Middle frontal gyrus (tissue), 1 donor: ENCODE measurements around the gene CCDC78.

Experiments
- DNase-seq: peaks from one replicate; pipeline ENCODE4 v3.0.0-alpha.2; 2015; ENCODE audit warnings: low spot score; ENCODE audit errors: extremely low spot score

The CCDC78 gene

DNA sequence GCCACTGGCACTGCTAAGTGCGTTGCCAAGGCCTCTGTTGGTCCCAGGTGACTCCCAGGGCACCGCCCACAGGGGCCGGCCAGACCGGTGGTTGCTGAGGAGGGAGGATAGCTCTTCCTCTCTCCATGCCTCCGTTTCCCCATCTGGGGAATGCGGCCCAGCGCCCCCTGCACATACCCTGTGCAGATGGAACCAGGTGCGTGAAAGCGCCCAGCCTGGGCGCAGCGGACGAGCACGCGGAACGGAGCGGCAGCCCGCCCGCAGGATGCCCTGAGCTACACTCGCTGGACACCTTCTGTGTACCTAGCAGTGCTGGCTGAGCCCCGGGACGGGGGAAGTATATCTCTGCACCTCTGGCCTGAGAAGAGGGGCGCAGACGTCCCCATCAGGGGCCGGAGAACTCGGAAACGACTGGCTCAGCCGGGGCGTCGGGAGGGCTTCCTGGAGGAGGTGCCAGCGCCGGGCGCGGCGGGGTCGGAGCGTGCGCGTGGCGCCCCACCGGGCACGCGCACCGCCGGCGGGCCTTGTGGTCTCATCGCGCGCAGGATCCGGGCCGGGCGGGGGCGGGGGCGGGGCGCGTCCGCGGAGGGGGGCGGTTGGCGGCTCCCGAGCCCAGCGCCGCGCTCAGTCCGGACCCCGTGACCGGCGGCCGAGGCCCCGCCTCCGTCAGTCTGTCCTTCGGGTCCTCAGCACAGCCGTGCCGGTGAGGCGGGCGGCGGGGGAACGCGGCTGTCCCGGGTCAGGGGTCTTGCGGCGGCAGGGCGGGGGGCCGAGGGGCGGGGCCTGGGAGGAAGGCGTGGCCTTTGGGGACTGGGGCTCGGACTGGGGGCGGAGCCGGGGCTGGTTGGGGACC is at the start of gene CCDC78, which contains the start of gene HAGHL:
TSS of gene CCDC78 (minus strand) at position 6 of the 853 bp plus-strand sequence. CDS start 76 bp downstream, outside the sequence.
TSS of gene HAGHL (plus strand) at position 669 of the 853 bp plus-strand sequence. CDS start 404 bp downstream, outside the sequence.
- DNase-seq: no peak

DNA sequence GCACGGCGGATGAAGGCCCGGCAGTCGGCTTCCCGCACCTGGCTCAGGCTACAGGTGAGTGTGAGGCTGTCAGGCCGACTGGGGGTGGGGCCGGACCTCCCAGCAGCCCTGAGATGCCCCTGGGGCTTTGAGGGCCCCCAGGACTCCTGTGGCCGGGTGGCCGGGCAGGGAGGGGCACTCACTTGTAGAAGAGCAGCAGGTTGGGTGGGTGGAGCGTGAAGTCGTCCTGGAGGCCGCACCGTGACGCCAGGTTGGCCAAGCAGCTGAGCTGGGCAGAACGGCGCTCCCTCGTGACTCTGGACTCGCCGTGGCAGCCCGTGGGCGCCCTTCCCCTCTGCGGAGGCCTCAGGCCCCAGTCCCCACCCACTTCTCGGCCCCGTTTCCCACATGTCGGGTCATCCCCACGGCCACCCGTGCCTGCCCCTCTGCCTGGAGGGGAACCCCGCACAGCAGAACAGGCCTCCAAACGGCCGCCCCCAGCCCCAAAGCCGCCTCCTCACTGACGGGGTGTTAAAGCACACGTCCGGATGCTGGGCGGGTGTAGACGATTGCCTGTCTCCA is 49.1 kb upstream of the CCDC78 start:
- DNase-seq: no peak

DNA sequence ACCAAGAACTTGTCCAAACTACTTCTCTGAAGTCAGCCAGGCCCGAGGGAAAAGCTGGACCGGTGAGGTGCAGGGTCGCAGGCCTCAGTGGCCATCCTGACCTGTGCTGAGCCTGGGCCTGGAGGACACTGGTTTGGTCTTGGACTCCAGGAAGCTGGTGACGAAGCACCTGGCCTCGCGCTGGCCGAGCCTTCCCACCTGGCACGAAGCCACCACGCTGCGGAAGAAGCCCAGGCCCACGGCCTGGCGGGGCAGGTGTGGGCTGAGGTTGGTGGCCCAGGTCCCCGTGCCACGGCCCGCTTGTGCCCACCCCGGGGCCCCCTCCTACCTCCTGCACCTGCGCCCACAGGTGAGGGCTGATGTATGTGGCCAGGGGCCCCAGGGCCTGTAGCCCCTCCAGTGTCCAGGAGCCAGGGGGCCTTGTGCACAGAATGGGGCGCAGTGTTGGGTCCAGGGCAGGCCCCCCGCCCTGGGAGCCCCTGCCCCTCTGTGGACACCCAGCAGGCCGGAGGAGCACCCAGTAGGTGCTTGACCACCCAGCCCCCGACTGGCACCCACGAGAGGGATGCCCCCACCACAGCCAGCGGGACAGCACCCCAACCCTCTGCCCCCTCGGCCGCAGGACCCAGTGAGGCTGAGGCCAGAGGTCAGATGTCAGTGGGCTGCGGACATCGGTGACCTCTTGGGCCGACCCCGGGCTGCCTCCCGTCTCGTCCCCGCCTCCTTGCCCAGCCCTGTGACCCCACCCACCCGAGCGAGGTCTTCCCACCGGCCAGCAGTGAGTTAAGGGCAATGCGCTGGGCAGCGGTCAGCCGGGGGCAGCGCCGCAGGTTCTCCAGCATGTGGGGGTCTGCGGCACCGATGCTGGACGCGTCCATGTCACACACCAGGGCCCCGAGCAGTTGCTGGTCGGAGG is 48.1 kb upstream of the CCDC78 start:
- DNase-seq: no peak

DNA sequence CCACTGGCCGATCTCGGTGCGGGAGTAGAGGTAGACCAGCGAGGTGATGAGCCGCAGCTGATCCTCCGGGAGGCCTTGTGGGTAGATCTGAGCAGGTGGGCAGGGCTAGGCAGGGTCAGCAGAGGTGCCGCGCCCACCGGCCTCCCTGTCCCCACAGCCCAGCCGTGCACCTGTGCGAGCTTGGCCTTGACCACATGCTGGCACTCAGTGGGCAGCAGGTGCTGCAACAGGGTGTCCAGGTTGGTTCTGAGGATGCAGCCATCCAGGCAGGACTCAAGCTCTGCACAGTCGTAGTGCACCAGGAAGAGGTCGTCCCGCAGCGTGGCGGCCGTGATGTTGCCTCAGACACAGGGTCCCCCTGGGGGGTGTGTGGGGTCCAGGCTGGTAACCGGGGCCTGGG is 46.7 kb upstream of the CCDC78 start:
- DNase-seq: no peak

DNA sequence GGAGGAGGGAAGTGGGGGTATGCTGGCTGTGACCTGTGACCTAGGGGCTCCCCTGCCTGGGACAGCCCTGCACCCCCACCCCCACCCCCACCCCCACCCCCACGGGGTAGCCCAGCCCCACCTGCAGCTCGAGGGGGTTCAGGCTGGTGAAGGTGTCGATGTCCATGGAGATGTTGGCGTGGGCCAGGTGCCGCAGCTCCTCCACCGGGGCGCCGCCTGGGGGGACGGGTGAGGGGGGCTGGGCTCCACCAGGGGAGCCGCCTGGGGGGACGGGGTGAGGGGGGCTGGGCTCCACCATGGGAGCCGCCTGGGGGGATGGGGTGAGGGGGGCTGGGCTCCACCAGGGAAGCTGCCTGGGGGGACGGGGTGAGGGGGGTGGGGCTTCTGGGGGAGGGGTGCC is 44.2 kb upstream of the CCDC78 start:
- DNase-seq: no peak

DNA sequence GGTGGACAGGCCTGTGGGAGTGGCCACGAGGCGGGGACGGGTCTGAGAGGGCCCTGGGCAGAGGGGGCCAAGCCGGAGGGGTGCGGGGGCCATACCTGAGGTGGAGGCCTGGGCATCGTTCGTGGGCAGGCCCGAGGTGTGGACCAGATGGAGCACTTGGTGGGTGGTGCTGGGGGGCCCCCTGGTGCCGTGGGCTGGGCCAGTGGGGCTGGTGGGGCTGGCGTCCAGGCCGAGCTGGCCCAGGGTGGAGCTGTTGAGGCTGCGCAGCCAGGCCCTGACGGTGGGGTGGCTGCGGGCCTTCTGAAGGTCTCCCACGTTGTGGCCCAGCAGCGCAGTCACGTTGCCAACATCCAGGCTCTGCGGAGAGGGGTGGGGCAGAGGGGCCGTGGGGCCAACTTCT is 43.7 kb upstream of the CCDC78 start:
- DNase-seq: no peak

DNA sequence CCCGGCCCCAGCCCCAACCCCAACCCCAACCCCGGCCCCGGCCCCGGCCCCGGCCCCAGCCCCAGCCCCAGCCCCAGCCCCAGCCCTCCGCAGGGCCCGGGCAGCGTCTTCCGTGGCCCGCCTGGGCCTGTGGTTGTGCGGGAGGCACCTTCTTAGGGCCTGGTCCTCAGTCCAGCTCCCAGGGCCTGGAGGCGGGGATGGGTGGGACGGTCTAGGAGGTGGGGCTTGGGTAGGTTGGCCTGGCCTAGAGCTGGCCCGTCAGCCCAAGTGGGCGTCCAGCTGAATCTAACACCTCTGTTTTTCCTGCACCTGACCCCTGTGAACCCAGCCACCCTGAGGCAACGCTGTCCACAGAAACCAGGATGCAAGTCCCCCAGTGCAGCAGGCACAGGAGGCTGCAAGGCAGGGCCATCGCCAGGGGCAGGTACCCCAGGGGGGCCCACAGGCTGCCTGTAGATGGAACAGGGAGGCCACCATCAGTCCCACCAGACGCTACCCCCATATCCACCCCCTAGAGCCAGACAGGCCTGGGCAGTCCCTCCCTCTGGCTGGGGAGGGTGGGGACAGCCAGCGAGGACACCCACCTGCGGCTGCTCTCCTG is 43.0 kb upstream of the CCDC78 start:
- no peak for DNase-seq

DNA sequence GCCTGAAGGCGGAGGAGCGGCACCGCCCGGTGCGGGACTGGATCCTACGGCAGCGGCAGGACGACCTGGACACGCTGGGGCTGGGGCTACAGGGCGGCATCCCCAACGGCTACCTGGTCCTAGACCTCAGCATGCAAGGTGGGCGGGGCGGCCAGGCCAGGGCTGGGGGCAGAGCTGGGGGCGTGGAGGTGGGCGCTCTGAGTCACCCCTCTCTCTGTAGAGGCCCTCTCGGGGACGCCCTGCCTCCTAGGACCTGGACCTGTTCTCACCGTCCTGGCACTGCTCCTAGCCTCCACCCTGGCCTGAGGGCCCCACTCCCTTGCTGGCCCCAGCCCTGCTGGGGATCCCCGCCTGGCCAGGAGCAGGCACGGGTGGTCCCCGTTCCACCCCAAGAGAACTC is 42.2 kb upstream of the CCDC78 start:
- DNase-seq: no peak

DNA sequence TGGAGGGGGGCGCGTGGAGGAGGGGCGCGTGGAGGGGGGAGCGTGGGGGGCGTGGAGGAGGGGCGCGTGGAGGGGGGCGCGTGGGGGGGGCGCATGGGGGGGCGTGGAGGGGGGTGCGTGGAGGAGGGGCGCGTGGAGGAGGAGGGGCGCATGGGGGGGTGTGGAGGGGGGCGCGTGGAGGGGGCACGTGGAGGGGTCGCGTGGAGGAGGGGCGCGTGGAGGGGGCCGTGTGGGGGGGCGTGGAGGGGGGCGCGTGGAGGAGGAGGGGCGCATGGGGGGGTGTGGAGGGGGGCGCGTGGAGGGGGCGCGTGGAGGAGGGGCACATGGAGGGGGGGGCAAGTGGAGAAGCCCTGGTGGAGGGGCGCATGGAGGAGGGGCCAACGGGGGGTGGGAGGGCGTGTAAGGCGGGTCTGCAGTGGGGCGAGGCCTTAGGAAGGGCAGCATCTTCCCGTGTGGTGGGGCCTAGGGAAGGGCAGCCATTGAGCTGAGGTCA is 41.5 kb upstream of the CCDC78 start:
- DNase-seq: no peak

DNA sequence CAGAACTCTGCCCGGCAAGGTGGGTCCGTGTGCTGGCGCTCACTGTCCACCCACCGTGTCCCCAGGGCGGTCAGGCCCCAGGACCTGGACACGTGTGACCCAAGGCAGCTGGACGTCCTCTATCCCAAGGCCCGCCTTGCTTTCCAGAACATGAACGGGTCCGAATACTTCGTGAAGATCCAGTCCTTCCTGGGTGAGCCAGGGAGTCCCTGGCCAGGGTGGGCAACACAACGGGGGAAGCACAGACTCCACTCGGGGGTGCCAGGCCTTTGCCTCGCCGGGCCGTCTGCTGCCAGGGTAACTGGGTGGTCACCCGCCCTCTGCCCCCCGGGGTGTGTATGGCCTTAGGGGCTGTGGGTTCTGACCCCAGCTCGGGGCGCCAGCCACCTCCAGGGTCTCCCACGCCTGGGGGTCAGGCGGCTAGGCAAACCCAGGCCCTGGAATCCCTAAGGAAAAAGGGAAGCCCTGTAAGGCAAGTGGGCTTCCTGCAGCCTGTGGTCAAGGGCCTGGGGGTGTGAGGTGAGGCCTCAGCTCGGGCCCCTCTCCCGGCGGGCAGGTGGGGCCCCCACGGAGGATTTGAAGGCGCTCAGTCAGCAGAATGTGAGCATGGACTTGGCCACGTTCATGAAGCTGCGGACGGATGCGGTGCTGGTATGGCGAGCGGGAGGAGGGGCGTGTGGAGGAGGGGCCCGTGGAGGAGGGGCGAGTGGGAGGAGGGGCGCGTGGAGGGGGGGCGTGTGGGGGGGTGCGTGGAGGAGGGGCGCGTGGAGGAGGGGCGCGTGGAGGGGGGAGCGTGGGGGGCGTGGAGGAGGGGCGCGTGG is 40.8 kb upstream of the CCDC78 start:
- DNase-seq: no peak

DNA sequence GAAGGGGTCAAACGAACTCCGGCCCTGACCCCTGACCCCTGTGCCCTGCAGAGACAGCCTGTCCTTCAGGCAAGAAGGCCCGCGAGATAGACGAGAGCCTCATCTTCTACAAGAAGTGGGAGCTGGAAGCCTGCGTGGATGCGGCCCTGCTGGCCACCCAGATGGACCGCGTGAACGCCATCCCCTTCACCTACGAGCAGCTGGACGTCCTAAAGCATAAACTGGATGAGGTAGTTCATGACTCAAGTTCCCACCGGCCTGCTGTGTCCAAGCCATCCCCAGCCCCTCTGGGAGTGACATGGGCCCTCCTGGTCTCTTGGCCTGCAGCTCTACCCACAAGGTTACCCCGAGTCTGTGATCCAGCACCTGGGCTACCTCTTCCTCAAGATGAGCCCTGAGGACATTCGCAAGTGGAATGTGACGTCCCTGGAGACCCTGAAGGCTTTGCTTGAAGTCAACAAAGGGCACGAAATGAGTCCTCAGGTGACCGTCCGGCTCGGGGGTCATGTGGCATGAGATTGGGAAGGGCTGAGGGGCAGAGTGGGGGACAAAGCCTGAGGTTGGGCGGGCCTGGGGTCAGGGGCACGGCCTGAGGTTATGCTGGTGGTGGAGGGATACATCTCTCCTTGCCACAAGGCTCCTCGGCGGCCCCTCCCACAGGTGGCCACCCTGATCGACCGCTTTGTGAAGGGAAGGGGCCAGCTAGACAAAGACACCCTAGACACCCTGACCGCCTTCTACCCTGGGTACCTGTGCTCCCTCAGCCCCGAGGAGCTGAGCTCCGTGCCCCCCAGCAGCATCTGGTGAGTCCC is 40.0 kb upstream of the CCDC78 start:
- no peak for DNase-seq

DNA sequence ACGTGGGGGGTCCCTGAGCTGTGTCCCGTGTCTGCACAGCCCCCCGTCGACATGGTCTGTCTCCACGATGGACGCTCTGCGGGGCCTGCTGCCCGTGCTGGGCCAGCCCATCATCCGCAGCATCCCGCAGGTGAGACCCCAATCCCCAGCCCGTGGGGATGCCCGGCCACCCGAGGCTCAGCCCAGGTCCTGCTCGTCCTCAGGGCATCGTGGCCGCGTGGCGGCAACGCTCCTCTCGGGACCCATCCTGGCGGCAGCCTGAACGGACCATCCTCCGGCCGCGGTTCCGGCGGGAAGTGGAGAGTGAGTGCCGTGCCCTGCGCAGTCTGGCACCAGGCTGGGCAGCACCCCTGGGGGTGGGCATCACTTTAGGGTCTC is 39.2 kb upstream of the CCDC78 start:
- DNase-seq: no peak

DNA sequence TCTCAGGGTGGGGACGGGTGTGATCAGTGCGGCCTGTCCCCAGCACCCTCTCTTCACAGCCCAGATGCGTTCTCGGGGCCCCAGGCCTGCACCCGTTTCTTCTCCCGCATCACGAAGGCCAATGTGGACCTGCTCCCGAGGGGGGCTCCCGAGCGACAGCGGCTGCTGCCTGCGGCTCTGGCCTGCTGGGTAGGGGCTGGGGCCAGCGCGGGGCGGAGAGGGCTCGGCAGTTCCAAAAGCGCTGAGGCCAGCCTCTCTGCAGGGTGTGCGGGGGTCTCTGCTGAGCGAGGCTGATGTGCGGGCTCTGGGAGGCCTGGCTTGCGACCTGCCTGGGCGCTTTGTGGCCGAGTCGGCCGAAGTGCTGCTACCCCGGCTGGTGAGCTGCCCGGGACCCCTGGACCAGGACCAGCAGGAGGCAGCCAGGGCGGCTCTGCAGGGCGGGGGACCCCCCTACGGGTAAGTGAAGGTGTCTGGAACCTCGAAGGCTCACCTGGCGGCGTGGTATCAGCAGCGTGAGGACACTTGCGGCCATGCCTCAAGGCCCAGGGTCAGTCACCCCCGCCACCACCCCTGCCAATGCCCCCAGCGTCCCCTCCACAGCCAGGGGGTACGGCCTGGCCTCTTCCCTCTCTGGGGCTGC is 38.7 kb upstream of the CCDC78 start:
- DNase-seq: no peak

DNA sequence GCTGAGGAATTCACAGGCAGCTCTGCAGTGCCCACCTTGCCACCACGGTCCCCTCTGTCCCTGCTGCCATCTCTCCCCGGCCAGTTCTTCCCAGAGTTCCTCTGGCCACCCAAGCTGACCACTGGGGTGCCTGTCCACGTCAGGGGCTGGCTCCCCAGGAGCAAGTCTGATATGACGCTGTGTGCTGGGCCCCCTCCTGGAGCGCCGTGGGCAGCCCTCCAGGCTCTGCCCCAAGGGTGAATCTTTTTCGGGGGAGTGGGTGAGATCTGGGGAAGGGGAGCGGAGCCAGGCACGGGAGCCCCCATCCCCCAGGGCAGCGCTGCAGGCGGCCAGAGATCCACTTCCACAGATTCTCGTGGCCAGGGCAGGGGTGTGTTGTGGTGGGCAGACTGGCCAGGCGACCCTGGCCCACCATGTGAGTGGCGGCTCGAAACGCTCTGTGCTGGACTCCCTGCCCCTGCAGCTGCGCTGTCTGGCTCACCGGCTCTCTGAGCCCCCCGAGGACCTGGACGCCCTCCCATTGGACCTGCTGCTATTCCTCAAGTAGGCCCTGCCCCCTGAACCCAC is 38.0 kb upstream of the CCDC78 start:
- no peak for DNase-seq

DNA sequence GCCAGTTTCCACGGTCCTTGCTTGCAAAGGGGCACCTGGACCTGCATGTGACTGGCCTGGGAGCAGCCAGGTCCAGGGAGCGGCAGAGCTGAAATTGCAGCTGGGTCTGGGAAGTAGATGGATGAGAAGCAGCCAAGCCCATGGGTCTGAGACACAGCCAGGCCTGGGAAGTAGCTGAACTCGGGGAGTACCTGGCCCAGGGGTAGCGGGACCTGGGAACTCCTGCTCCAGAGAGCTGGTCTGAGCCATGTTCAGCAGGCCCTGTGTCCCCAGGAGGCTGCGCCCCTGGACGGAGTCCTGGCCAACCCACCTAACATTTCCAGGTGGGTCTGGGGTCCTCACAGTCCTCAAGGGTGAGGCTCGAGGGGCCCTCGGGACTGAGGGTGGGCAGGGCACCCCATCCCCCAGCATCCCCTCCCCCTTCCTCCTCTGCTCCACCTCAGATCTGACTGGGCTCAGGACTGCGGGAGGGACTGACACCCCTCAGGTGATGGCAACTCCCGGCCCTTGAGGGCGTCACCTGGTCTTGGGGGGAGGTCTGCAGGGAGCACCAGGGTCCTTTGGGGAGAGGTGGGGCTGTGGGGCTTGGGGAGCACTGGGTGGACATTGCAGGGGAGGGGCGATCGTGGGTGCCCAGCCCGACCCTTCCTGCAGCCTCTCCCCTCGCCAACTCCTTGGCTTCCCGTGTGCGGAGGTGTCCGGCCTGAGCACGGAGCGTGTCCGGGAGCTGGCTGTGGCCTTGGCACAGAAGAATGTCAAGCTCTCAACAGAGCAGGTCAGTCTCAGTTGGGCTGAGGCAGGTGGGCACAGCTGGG is 37.3 kb upstream of the CCDC78 start:
- no peak for DNase-seq

DNA sequence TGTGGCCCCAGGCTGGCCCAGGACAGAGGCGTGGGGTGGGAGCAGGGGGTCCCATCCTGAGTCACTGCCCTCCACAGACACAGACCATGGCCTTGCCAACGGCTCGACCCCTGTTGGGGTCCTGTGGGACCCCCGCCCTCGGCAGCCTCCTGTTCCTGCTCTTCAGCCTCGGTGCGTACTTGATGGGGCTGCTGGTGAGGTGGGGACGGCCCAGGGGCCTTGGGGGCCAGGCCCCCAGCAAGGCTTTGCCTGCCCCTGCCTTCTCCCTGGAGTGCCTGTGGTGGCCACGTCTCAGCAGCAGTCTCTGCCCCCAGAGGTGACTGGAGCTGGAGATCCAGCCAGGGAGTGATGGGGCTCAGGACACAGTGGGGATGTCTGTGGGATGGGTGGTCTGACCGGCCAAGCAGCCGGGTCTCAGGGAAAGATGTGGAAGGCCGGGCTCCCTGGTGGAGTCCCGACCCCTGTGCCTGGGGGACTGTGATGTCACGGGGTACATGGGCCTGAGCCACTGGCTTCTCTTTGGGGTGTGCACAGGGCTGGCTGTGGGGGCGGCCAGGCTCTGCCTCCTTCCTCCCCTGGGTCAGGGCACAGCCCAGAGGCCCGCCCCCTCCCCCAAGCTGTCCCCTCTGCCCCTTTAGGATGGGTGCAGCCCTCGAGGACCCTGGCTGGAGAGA is 36.5 kb upstream of the CCDC78 start:
- no peak for DNase-seq
